ENCODE data around the gene CLEC19A.

CLEC19A gene

DNA sequence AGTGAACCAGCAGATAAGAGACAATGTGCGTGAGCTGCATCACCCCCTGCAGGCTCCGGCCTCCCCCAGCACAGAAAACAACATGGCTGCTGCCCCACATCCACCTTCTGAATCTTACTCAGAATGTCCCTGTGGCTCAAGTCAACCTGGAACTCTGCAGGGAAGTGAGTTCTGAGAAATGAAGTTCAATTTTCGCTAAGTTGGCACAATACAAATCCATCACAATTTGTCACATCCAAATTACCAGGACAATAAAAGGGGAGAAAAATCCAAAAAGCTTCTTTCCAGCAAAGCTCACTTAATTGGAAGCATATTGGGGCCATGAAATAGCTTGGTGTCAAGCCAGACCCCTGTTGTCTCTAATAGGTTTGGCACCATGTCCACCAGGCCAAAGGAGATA is 38.1 kb downstream of the CLEC19A start:
- no peak overlapping the region for H3K9ac ChIP-seq (ENCODE audit: low read length in 2 of 2)
- H3K9me3 ChIP-seq (ENCODE audit: control insufficient read depth in 2 of 2, low read length in 2 of 2), result peaks cover 0 to 4% of the 10 kb centered on the region in 2 donors
- H3K4me1 ChIP-seq (ENCODE audit: control insufficient read depth, insufficient read depth, low read length), result no peaks in the 10 kb centered on the region
- no peak overlapping the region for H3K27ac ChIP-seq (ENCODE audit: low read length)
- H3K36me3 ChIP-seq (ENCODE audit: control insufficient read depth in 2 of 2, insufficient read depth in 2 of 2, low read length in 2 of 2), result no peaks in the 10 kb centered on the region
- H3K4me3 ChIP-seq (ENCODE audit: low read length in 2 of 2), result no peak overlapping the region
- H3K27me3 ChIP-seq (ENCODE audit: control insufficient read depth in 1 of 2, insufficient read depth in 2 of 2, low read length in 2 of 2), result no peaks in the 10 kb centered on the region

DNA sequence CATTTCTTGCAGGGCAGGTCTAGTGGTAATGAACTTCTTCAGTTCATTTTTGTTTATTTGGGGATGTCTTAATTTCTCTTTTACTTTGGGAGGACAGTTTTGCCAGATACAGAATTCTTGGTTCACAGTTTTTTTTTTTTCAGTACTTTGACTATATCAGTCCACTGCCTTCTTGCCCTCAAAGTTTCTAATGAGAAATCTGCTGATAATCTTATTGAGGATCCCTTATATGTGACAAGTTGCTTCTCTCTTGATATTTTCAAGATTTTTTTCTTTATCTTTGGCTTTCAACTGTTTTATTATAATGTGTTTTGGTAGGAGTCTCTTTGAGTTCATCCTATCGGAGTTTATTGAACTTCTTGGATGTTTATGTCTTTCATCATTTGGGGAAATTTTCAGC is 42.8 kb downstream of the CLEC19A start:
- H3K4me1 ChIP-seq (ENCODE audit: control insufficient read depth, insufficient read depth, low read length), result peaks cover 13% of the 10 kb centered on the region
- H3K27ac ChIP-seq (ENCODE audit: low read length), result no peak overlapping the region
- no peaks in the 10 kb centered on the region for H3K27me3 ChIP-seq (ENCODE audit: control insufficient read depth in 1 of 2, insufficient read depth in 2 of 2, low read length in 2 of 2)
- no peaks in the 10 kb centered on the region for H3K9me3 ChIP-seq (ENCODE audit: control insufficient read depth in 2 of 2, low read length in 2 of 2)
- H3K36me3 ChIP-seq (ENCODE audit: control insufficient read depth in 2 of 2, insufficient read depth in 2 of 2, low read length in 2 of 2), result no peaks in the 10 kb centered on the region
- H3K9ac ChIP-seq (ENCODE audit: low read length in 2 of 2), result no peak overlapping the region
- no peak overlapping the region for H3K4me3 ChIP-seq (ENCODE audit: low read length in 2 of 2)

DNA sequence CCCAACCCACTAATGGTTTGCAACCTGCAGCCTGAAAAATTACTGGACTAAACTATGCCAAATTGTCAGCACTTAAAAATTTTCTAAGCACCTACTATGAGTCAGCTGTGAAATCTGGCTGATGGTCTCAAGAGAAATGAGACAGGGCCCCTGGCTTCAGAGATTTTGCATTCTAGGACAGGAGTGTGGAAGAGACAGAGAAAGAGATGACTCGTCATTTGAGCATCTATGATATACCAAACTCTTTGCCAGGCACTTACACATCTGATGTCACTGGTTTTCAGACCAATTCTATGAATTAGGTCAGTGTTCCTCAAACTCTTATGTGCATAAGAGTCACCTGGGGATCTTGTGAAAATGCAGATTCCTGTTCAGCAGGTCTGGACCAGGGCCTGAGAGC is 44.4 kb downstream of the CLEC19A start:
- Histone ChIP-seq H3K9me3 (ENCODE audit: control insufficient read depth in 2 of 2, low read length in 2 of 2) (no peaks in the 10 kb centered on the region), H3K36me3 (ENCODE audit: control insufficient read depth in 2 of 2, insufficient read depth in 2 of 2, low read length in 2 of 2) (no peaks in the 10 kb centered on the region), H3K9ac (ENCODE audit: low read length in 2 of 2) (no peak overlapping the region), H3K4me3 (ENCODE audit: low read length in 2 of 2) (no peak overlapping the region), H3K4me1 (ENCODE audit: control insufficient read depth, insufficient read depth, low read length) (peaks cover 13% of the 10 kb centered on the region), H3K27me3 (ENCODE audit: control insufficient read depth in 1 of 2, insufficient read depth in 2 of 2, low read length in 2 of 2) (no peaks in the 10 kb centered on the region), H3K27ac (ENCODE audit: low read length) (no peak overlapping the region)

DNA sequence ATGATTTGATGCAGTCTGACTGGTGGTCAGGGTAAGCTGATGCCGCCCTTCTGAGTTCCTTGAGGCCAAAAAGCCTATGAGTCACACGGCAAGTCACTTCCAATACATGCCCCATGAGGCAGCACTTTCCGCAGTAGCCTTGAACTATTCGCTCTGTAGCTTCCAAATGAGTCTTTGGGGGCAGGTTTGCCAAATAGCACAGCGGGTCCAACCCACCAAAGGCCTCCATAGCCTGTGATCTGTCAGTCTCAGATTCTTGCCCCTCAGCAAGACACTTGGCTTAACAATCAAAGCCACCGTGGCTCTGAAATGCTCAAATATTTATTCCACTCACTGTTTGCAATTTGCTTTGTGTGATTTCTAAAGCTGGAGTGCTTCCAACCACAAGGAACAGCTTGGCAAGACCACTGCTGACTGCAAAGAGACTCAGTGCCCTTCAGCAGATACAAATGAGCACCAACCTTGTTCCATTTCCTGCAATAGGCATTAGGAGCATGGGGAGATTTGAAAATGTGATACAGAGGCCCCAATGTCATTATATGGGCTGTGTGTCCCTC is 45.4 kb downstream of the CLEC19A start:
- Histone ChIP-seq H3K9ac (ENCODE audit: low read length in 2 of 2) (no peak overlapping the region), H3K9me3 (ENCODE audit: control insufficient read depth in 2 of 2, low read length in 2 of 2) (no peaks in the 10 kb centered on the region), H3K4me3 (ENCODE audit: low read length in 2 of 2) (peak overlapping the region in 1 of 2 donors; percentile 22), H3K27ac (ENCODE audit: low read length) (peak overlapping the region; percentile 70), H3K4me1 (ENCODE audit: control insufficient read depth, insufficient read depth, low read length) (peaks cover 13% of the 10 kb centered on the region), H3K36me3 (ENCODE audit: control insufficient read depth in 2 of 2, insufficient read depth in 2 of 2, low read length in 2 of 2) (no peaks in the 10 kb centered on the region), H3K27me3 (ENCODE audit: control insufficient read depth in 1 of 2, insufficient read depth in 2 of 2, low read length in 2 of 2) (no peaks in the 10 kb centered on the region)

DNA sequence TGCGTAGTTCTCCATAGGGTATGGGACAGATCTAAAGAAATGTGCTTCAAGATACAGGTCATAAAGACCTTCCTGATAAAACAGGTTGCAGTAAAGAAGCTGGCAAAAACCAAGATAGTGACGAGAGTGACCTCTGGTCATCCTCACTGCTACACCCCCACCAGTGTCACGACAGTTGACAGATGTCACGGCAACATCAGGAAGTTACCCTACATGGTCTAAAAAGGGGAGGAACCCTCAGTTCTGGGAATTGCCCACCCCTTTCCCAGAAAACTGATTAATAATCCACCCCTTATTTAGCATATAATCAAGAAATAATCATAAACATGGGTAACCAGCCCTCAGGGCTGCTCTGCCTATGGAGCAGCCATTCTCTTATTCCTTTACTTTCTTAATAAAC is 46.3 kb downstream of the CLEC19A start:
- Histone ChIP-seq H3K4me1 (ENCODE audit: control insufficient read depth, insufficient read depth, low read length) (peaks cover 13% of the 10 kb centered on the region), H3K9me3 (ENCODE audit: control insufficient read depth in 2 of 2, low read length in 2 of 2) (no peaks in the 10 kb centered on the region), H3K9ac (ENCODE audit: low read length in 2 of 2) (no peak overlapping the region), H3K4me3 (ENCODE audit: low read length in 2 of 2) (no peak overlapping the region), H3K36me3 (ENCODE audit: control insufficient read depth in 2 of 2, insufficient read depth in 2 of 2, low read length in 2 of 2) (no peaks in the 10 kb centered on the region), H3K27ac (ENCODE audit: low read length) (no peak overlapping the region), H3K27me3 (ENCODE audit: control insufficient read depth in 1 of 2, insufficient read depth in 2 of 2, low read length in 2 of 2) (no peaks in the 10 kb centered on the region)

DNA sequence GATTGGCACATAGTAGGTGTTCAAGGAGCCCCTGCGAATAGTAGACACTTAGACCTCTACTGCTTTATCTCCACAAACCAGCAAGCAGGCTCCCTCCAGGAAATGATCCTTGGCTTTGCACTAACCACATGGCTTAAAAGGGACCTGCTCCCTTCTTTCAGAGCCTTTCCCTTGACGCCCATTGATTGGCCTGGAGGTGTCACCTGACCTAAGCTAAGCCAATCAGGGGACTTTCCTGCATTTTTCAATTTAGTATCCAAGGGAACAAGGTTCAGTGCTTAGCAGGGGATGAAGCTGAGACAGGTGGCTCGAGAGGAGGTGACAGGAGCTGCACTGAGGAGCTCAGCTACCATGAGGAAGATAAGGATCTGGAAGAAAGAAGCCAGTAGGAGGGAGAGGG is 52.8 kb downstream of the CLEC19A start:
- H3K9ac ChIP-seq (ENCODE audit: low read length in 2 of 2), result no peak overlapping the region
- no peak overlapping the region for H3K27ac ChIP-seq (ENCODE audit: low read length)
- H3K4me1 ChIP-seq (ENCODE audit: control insufficient read depth, insufficient read depth, low read length), result no peaks in the 10 kb centered on the region
- no peaks in the 10 kb centered on the region for H3K9me3 ChIP-seq (ENCODE audit: control insufficient read depth in 2 of 2, low read length in 2 of 2)
- no peak overlapping the region for H3K4me3 ChIP-seq (ENCODE audit: low read length in 2 of 2)
- no peaks in the 10 kb centered on the region for H3K36me3 ChIP-seq (ENCODE audit: control insufficient read depth in 2 of 2, insufficient read depth in 2 of 2, low read length in 2 of 2)
- no peaks in the 10 kb centered on the region for H3K27me3 ChIP-seq (ENCODE audit: control insufficient read depth in 1 of 2, insufficient read depth in 2 of 2, low read length in 2 of 2)

DNA sequence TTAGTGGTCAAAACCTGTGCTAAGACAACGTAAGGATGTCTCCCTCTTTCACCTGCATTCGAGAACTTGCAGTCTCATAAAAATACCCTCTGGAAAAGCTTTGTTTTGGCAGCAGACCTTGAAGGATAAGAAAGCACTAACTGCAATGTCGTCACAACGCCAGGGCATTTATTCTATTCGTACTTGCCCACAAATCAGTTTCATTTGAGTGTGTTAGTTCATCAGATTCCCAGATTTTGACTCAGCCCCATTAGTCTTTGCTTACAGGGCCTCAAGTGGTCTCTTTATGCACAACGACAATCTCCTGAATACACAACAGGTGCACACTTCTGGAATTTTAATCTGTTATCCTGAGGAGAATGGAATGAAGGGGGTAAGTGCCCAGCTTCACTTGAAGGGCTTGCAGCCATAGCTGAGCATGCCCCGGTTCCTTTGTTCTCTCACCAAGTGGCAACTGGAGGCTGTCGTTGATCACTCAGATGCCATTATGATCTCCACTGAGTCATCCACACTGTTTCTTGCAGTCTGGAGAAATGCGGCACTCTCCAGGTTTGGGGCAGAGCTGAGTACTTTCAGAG is 58.8 kb downstream of the CLEC19A start:
- H3K27ac ChIP-seq (ENCODE audit: low read length), result no peak overlapping the region
- H3K4me3 ChIP-seq (ENCODE audit: low read length in 2 of 2), result no peak overlapping the region
- no peak overlapping the region for H3K9ac ChIP-seq (ENCODE audit: low read length in 2 of 2)
- no peaks in the 10 kb centered on the region for H3K27me3 ChIP-seq (ENCODE audit: control insufficient read depth in 1 of 2, insufficient read depth in 2 of 2, low read length in 2 of 2)
- no peaks in the 10 kb centered on the region for H3K9me3 ChIP-seq (ENCODE audit: control insufficient read depth in 2 of 2, low read length in 2 of 2)
- H3K4me1 ChIP-seq (ENCODE audit: control insufficient read depth, insufficient read depth, low read length), result peaks cover 5% of the 10 kb centered on the region
- no peaks in the 10 kb centered on the region for H3K36me3 ChIP-seq (ENCODE audit: control insufficient read depth in 2 of 2, insufficient read depth in 2 of 2, low read length in 2 of 2)

DNA sequence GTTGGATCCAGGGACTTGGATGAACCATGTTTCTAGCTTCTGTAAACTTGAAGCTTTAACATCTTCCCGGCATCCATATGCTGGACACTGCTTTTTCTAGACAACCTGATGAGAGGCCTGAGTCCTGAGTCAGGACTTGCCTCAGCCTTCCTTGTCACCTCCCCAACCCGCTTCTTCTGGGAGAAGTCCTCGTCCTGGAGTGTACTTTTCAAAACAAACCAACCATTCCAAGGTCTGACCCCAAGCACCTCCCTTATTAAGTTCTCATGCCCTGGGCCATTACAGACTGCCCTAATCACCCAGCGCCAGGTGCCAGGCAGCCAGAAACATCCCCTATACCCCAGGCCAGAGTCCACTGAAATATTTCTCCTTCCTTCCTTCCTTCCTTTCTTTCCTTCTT is 59.4 kb downstream of the CLEC19A start:
- Histone ChIP-seq H3K4me3 (ENCODE audit: low read length in 2 of 2) (no peak overlapping the region), H3K27ac (ENCODE audit: low read length) (no peak overlapping the region), H3K4me1 (ENCODE audit: control insufficient read depth, insufficient read depth, low read length) (peaks cover 5% of the 10 kb centered on the region), H3K9ac (ENCODE audit: low read length in 2 of 2) (no peak overlapping the region), H3K36me3 (ENCODE audit: control insufficient read depth in 2 of 2, insufficient read depth in 2 of 2, low read length in 2 of 2) (no peaks in the 10 kb centered on the region), H3K27me3 (ENCODE audit: control insufficient read depth in 1 of 2, insufficient read depth in 2 of 2, low read length in 2 of 2) (no peaks in the 10 kb centered on the region), H3K9me3 (ENCODE audit: control insufficient read depth in 2 of 2, low read length in 2 of 2) (no peaks in the 10 kb centered on the region)

DNA sequence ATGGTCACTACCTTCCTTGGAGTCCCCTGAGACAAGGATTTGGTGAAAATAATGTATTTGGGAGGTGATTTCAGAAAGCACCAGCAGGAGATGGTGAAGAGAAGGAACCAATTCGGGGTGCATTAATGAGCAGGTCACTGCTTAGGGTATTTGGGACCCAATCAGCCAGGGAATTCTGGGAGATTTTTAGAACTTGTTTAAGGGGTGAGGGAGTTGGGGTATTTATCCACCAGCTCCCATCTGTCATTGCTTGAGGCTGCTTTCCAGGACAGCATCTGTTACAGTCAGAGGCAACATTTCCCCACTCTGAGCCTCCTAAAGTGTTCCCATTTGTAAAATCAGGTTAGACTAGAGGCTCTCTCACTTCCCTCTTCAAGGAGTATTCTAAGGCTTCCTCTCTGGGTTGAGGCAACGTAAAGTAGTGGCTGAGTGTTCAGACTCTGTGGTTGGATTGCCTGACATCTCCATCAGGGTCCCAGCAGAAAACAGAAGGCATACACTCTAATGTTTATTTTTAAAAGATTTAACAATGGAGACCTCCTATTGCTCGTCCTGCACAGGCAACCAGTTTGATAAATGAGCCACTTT is 60.9 kb downstream of the CLEC19A start:
- H3K27me3 ChIP-seq (ENCODE audit: control insufficient read depth in 1 of 2, insufficient read depth in 2 of 2, low read length in 2 of 2), result no peaks in the 10 kb centered on the region
- H3K9ac ChIP-seq (ENCODE audit: low read length in 2 of 2), result no peak overlapping the region
- peaks cover 5% of the 10 kb centered on the region for H3K4me1 ChIP-seq (ENCODE audit: control insufficient read depth, insufficient read depth, low read length)
- no peak overlapping the region for H3K27ac ChIP-seq (ENCODE audit: low read length)
- no peaks in the 10 kb centered on the region for H3K36me3 ChIP-seq (ENCODE audit: control insufficient read depth in 2 of 2, insufficient read depth in 2 of 2, low read length in 2 of 2)
- H3K4me3 ChIP-seq (ENCODE audit: low read length in 2 of 2), result no peak overlapping the region
- no peaks in the 10 kb centered on the region for H3K9me3 ChIP-seq (ENCODE audit: control insufficient read depth in 2 of 2, low read length in 2 of 2)

DNA sequence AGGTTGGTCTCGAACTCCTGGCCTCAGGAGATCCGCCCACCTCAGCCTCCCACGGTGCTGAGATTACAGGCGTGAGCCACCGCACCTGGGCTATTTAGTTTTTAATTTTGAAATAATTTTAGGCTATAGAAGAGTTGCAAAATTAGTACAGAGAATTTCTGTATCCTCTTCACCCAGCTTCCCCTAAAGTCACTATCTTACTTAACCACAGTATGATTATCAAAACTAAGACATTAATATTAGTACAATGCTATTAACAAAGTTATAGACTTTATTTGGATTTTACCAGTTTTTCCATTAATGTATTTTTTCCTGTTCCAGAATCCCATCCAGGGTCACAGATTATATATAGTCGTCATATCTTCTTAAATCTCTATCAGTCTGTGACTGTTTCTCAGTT is 62.6 kb downstream of the CLEC19A start:
- H3K9me3 ChIP-seq (ENCODE audit: control insufficient read depth in 2 of 2, low read length in 2 of 2), result no peaks in the 10 kb centered on the region

DNA sequence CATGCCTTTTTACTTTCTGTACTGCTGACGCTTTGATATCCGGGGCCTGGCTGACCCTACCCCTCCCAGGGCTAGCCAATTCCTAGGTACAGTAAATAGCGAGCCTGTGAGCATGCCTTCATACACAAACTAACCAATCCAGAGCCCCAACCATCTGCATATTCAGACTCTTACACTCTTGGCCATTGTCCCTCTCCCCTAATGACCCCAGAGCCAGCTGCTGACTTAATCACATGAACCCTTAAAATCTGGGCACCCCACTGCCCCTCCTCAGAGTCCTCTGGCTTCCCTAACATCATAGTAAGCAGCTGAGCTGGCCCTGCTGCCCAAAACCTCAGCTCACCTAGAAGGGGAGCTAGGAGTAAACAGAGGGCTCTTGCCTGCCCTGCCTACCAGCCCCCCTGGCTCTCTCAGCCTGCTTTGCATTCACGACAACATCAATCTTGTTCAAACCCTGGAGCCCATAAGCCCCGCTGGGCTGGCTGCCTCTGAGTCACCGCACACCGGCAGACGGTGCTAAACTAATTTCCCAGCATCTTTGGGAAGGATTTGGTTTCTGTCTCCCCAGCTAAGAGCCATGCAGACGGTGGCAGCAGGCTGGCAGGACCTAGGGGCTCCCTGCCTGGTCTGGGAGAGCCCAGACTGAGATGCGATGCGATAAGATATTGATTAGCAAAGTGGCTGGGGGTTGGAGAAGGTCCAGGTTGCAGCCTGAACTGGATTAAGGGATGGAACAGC is 63.2 kb downstream of the CLEC19A start:
- H3K4me3 ChIP-seq (ENCODE audit: low read length in 2 of 2), result no peak overlapping the region
- H3K36me3 ChIP-seq (ENCODE audit: control insufficient read depth in 2 of 2, insufficient read depth in 2 of 2, low read length in 2 of 2), result no peaks in the 10 kb centered on the region
- no peaks in the 10 kb centered on the region for H3K27me3 ChIP-seq (ENCODE audit: control insufficient read depth in 1 of 2, insufficient read depth in 2 of 2, low read length in 2 of 2)
- no peaks in the 10 kb centered on the region for H3K9me3 ChIP-seq (ENCODE audit: control insufficient read depth in 2 of 2, low read length in 2 of 2)
- peaks cover 5% of the 10 kb centered on the region for H3K4me1 ChIP-seq (ENCODE audit: control insufficient read depth, insufficient read depth, low read length)
- H3K27ac ChIP-seq (ENCODE audit: low read length), result no peak overlapping the region
- no peak overlapping the region for H3K9ac ChIP-seq (ENCODE audit: low read length in 2 of 2)

More for the DNA sequence above, 62.6 kb downstream of the CLEC19A start:
- H3K4me3 ChIP-seq (ENCODE audit: low read length in 2 of 2), result no peak overlapping the region
- H3K4me1 ChIP-seq (ENCODE audit: control insufficient read depth, insufficient read depth, low read length), result peaks cover 5% of the 10 kb centered on the region
- no peak overlapping the region for H3K9ac ChIP-seq (ENCODE audit: low read length in 2 of 2)
- H3K27me3 ChIP-seq (ENCODE audit: control insufficient read depth in 1 of 2, insufficient read depth in 2 of 2, low read length in 2 of 2), result no peaks in the 10 kb centered on the region
- H3K27ac ChIP-seq (ENCODE audit: low read length), result no peak overlapping the region
- H3K36me3 ChIP-seq (ENCODE audit: control insufficient read depth in 2 of 2, insufficient read depth in 2 of 2, low read length in 2 of 2), result no peaks in the 10 kb centered on the region
